IMR-90 (cell line): ENCODE measurements around the gene EDNRB. TPM values are rescaled to one million over a fixed set of nuclear protein-coding genes. Genes with fewer than 3 reads are reported as not detected.

Experiments
- ATAC-seq: fragments of 200-7000 bp; cut with Tn5 transposase; 2 replicates; pipeline ENCODE4 v1.9.1; 2020; ENCODE audit warnings: low read depth, mild to moderate bottlenecking, moderate library complexity
- BruUV-seq: library from RNA; stranded (reverse); fragments of 400-500 nt; replicated peaks from 2 replicates; lab custom pipeline; 2021; lab: Mats Ljungman, UMichigan
- CTCF ChIA-PET: fragments of 300-600 bp; formaldehyde crosslinking; extraction: SDS; loops from one replicate; lab custom pipeline; 2021; ENCODE audit warnings: antibody characterized with exemption; lab: Yijun Ruan, JAX
- POLR2A ChIA-PET: fragments of 300-600 bp; sonication (Branson Sonifier 250); formaldehyde crosslinking; loops from one replicate; lab custom pipeline; 2022; ENCODE audit warnings: antibody characterized with exemption; ENCODE audit not compliant: unreplicated experiment; lab: Charles Lee
- DNase-seq: peaks from one replicate; pipeline ENCODE4 v3.0.0; 2013
- H2AFZ ChIP-seq: replicated peaks from 2 replicates; pipeline ENCODE3; 2013; ENCODE audit warnings: low read length, mild to moderate bottlenecking; ENCODE audit not compliant: poor library complexity
- H2AK5ac ChIP-seq: 2 replicates; pipeline ENCODE4 v1.6.1; 2013; ENCODE audit warnings: low read depth, low read length, inconsistent platforms
- H2AK9ac ChIP-seq: replicated peaks from 2 replicates; pipeline ENCODE3; 2013; ENCODE audit warnings: mild to moderate bottlenecking, low read depth, low read length, moderate library complexity; ENCODE audit not compliant: poor library complexity
- H2BK120ac ChIP-seq: 2 replicates; pipeline ENCODE4 v1.6.1; 2013; ENCODE audit warnings: low read depth, low read length, inconsistent platforms
- H2BK15ac ChIP-seq: 3 replicates; pipeline ENCODE4 v1.6.1; 2013; ENCODE audit warnings: low read depth, low read length, inconsistent platforms
- H2BK20ac ChIP-seq: 2 replicates; pipeline ENCODE4 v1.6.1; 2013; ENCODE audit warnings: low read depth, mild to moderate bottlenecking, inconsistent platforms, low read length, moderate library complexity
- H2BK5ac ChIP-seq: 2 replicates; pipeline ENCODE4 v1.6.1; 2013; ENCODE audit warnings: mild to moderate bottlenecking, low read depth, low read length, inconsistent platforms; ENCODE audit not compliant: poor library complexity, severe bottlenecking
- H3K14ac ChIP-seq: replicated peaks from 2 replicates; pipeline ENCODE4 v1.6.1; 2013; ENCODE audit warnings: low read depth, low read length, inconsistent platforms
- H3K18ac ChIP-seq: 2 replicates; pipeline ENCODE4 v1.6.1; 2013; ENCODE audit warnings: low read depth, low read length, control low read depth
- H3K23ac ChIP-seq: 2 replicates; pipeline ENCODE4 v1.6.1; 2013; ENCODE audit warnings: low read depth, low read length, inconsistent platforms
- H3K27ac ChIP-seq: 2 replicates; pipeline ENCODE4 v1.5.1; 2013; ENCODE audit warnings: mild to moderate bottlenecking, control low read depth, low read length; ENCODE audit not compliant: insufficient read depth
- H3K27me3 ChIP-seq: 2 replicates; pipeline ENCODE4 v1.6.1; 2013; ENCODE audit warnings: low read length; ENCODE audit not compliant: control insufficient read depth, insufficient read depth
- H3K36me3 ChIP-seq: 2 replicates; pipeline ENCODE4 v1.6.1; 2013; ENCODE audit warnings: low read length, mixed read lengths; ENCODE audit not compliant: control insufficient read depth, insufficient read depth
- H3K4ac ChIP-seq: 2 replicates; pipeline ENCODE4 v1.6.1; 2013; ENCODE audit warnings: low read depth, low read length, inconsistent platforms
- H3K4me1 ChIP-seq: 2 replicates; pipeline ENCODE4 v1.6.1; 2013; ENCODE audit warnings: low read length, mixed read lengths; ENCODE audit not compliant: control insufficient read depth, insufficient read depth
- H3K4me2 ChIP-seq: 2 replicates; pipeline ENCODE4 v1.6.1; 2013; ENCODE audit warnings: low read depth, mild to moderate bottlenecking, control low read depth, low read length, moderate library complexity
- H3K4me3 ChIP-seq: 2 replicates; pipeline ENCODE4 v1.5.1; 2013; ENCODE audit warnings: low read depth, mild to moderate bottlenecking, control low read depth, low read length, moderate library complexity; ENCODE audit not compliant: insufficient read depth
- H3K56ac ChIP-seq: 2 replicates; pipeline ENCODE4 v1.6.1; 2013; ENCODE audit warnings: low read length, inconsistent platforms; ENCODE audit not compliant: insufficient read depth; ENCODE audit errors: extremely low read depth
- H3K79me1 ChIP-seq, 2 experiments: 2 replicates each; pipeline ENCODE4 v1.6.1; 2013; ENCODE audit warnings: low read length in 2 of 2, inconsistent platforms in 1 of 2, low read depth in 1 of 2
- H3K9ac ChIP-seq: 2 replicates; pipeline ENCODE4 v1.6.1; 2013; ENCODE audit warnings: low read depth, low read length, control low read depth
- H3K9me1 ChIP-seq: 2 replicates; pipeline ENCODE4 v1.6.1; 2013; ENCODE audit warnings: low read length, inconsistent platforms; ENCODE audit not compliant: insufficient read depth
- H3K9me3 ChIP-seq: 2 replicates; pipeline ENCODE4 v1.6.1; 2013; ENCODE audit warnings: low read length; ENCODE audit not compliant: control insufficient read depth, insufficient read depth
- H4K20me1 ChIP-seq: 2 replicates; pipeline ENCODE4 v1.6.1; 2013; ENCODE audit warnings: low read length, inconsistent platforms; ENCODE audit not compliant: insufficient read depth
- H4K5ac ChIP-seq: 2 replicates; pipeline ENCODE4 v1.6.1; 2013; ENCODE audit warnings: mild to moderate bottlenecking, low read depth, low read length, control low read depth
- H4K8ac ChIP-seq, 2 experiments: 2 replicates each; pipeline ENCODE4 v1.6.1; 2013; ENCODE audit warnings: low read depth in 2 of 2, low read length in 2 of 2, control low read depth in 1 of 2, inconsistent platforms in 1 of 2
- H4K91ac ChIP-seq: 2 replicates; pipeline ENCODE4 v1.6.1; 2013; ENCODE audit warnings: low read depth, low read length, inconsistent platforms; ENCODE audit not compliant: insufficient read depth
- BHLHE40 ChIP-seq: fragments of 150-350 bp; IDR thresholded peaks from 2 replicates; pipeline ENCODE4 v1.6.1; 2016; ENCODE audit warnings: mild to moderate bottlenecking, low read depth, low read length
- MAFK ChIP-seq: IDR thresholded peaks from 2 replicates; pipeline ENCODE4 v1.6.1; 2012; ENCODE audit warnings: low read depth, low read length, improper control_type of control experiment
- MAZ ChIP-seq: IDR thresholded peaks from 2 replicates; pipeline ENCODE4 v1.6.1; 2012; ENCODE audit warnings: low read depth, mild to moderate bottlenecking, low read length, improper control_type of control experiment, moderate library complexity, borderline replicate concordance
- NFE2L2 ChIP-seq: fragments of 150-350 bp; IDR thresholded peaks from 2 replicates; pipeline ENCODE4 v1.6.1; 2016; ENCODE audit warnings: low read depth, mild to moderate bottlenecking, low read length
- POLR2A ChIP-seq: IDR thresholded peaks from 2 replicates; pipeline ENCODE4 v1.6.1; 2012; ENCODE audit warnings: mild to moderate bottlenecking, low read depth, low read length
- RAD21 ChIP-seq: IDR thresholded peaks from 2 replicates; pipeline ENCODE4 v1.6.1; 2012; ENCODE audit warnings: low read length, improper control_type of control experiment
- RCOR1 ChIP-seq: IDR thresholded peaks from 2 replicates; pipeline ENCODE4 v1.6.1; 2012; ENCODE audit warnings: mild to moderate bottlenecking, low read length, improper control_type of control experiment; ENCODE audit not compliant: insufficient replicate concordance
- SMC3 ChIP-seq: fragments of 150-350 bp; IDR thresholded peaks from 2 replicates; pipeline ENCODE4 v1.6.1; 2016; ENCODE audit warnings: low read depth, mild to moderate bottlenecking, antibody characterized with exemption, low read length, moderate library complexity
- dilution Hi-C: fragments of 300-500 bp; cut with HindIII; formaldehyde crosslinking; loops from one replicate; pipeline ENCODE4 v1.14.3; 2018; ENCODE audit warnings: low sequenced_read_pairs; ENCODE audit not compliant: unreplicated experiment
- in situ Hi-C: fragments of 300-500 bp; cut with MboI; formaldehyde crosslinking; loops from 3 replicates; pipeline ENCODE4 v1.14.3; 2019; ENCODE audit warnings: low sequenced_read_pairs, inconsistent platforms, mixed read lengths
- intact Hi-C: fragments of 100-400 bp; cut with micrococcal nuclease; formaldehyde crosslinking; loops from 2 replicates; pipeline ENCODE4 v1.10.0; 2022
- polyA plus RNA-seq, 3 experiments: library from polyadenylated mRNA; depleted of rRNA; stranded (reverse); fragments of >200 nt; gene quantifications; 2 replicates each; pipeline ENCODE4 v1.2.3, GENCODE V29; 2012; ENCODE audit warnings: low replicate concordance in 1 of 3
- total RNA-seq: library from RNA; depleted of rRNA; stranded (reverse); fragments of >200 nt; gene quantifications from 2 replicates; pipeline ENCODE4 v1.2.3, GENCODE V29; 2012
- TF ChIP-seq, protein P1 (sequence below): fragments of 150-350 bp; IDR thresholded peaks from 2 replicates; pipeline ENCODE4 v1.6.1; 2016; ENCODE audit warnings: low read depth, mild to moderate bottlenecking, low read length, moderate library complexity, borderline replicate concordance

EDNRB gene
- total and polyA plus RNA-seq, 2 of the 4 experiments (the other 2 are of a cell fraction): under 0.01 to 0.09 TPM

GRCh38 chr13:77952276-77952675 lies 33.6 kb upstream of the EDNRB start:
- no peak overlapping the region for H2BK20ac ChIP-seq
- dilution Hi-C loops: no loop called here
- H3K9me3 ChIP-seq: no peaks in the 10 kb centered on the region
- H3K27ac ChIP-seq: no peak overlapping the region
- in situ Hi-C loops: no loop called here
- no peak overlapping the region for H3K9ac ChIP-seq
- H4K5ac ChIP-seq: no peak overlapping the region
- no peak overlapping the region for H4K91ac ChIP-seq
- H3K4me3 ChIP-seq: no peak overlapping the region
- POLR2A ChIA-PET: no interaction called here
- ATAC-seq: no peak
- CTCF ChIA-PET: interaction anchor here (0.8 kb wide), 1 partner anchor 33 kb away, joined by 3 read pairs; the partner anchor contains the start of gene EDNRB
- no peak overlapping the region for H3K56ac ChIP-seq
- no peak overlapping the region for H3K4me2 ChIP-seq
- no peak overlapping the region for H2AK5ac ChIP-seq
- no peak overlapping the region for H2BK5ac ChIP-seq
- H2BK120ac ChIP-seq: no peak overlapping the region
- no peaks in the 10 kb centered on the region for H3K36me3 ChIP-seq
- no peak overlapping the region for H2AK9ac ChIP-seq
- DNase-seq: no peak
- intact Hi-C loops: no loop called here
- H2AFZ ChIP-seq: no peak overlapping the region
- no peak overlapping the region for H3K18ac ChIP-seq
- H3K27me3 ChIP-seq: peaks cover 2% of the 10 kb centered on the region; the same call in 1 of the 2 replicates
- no peak overlapping the region for H4K8ac ChIP-seq
- no TSS peak for BruUV-seq
- no peaks in the 10 kb centered on the region for H3K79me1 ChIP-seq
- no peak overlapping the region for H3K14ac ChIP-seq
- no peaks in the 10 kb centered on the region for H4K20me1 ChIP-seq
- H3K4ac ChIP-seq: no peak overlapping the region
- TF ChIP-seq MAZ (no peak), RCOR1 (no peak), RAD21 (no peak), SMC3 (no peak), BHLHE40 (no peak), NFE2L2 (no peak), POLR2A (no peak), MAFK (no peak)
- TF ChIP-seq, protein P1, sequence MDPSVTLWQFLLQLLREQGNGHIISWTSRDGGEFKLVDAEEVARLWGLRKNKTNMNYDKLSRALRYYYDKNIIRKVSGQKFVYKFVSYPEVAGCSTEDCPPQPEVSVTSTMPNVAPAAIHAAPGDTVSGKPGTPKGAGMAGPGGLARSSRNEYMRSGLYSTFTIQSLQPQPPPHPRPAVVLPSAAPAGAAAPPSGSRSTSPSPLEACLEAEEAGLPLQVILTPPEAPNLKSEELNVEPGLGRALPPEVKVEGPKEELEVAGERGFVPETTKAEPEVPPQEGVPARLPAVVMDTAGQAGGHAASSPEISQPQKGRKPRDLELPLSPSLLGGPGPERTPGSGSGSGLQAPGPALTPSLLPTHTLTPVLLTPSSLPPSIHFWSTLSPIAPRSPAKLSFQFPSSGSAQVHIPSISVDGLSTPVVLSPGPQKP: no peak
- H3K9me1 ChIP-seq: no peaks in the 10 kb centered on the region
- no peak overlapping the region for H2BK15ac ChIP-seq
- no peaks in the 10 kb centered on the region for H3K4me1 ChIP-seq
- H3K23ac ChIP-seq: no peak overlapping the region
